Gastroesophageal sphincter (tissue), 4 donors: ENCODE measurements around the gene EGFR. TPM values are rescaled to one million over a fixed set of nuclear protein-coding genes. Genes with fewer than 3 reads are reported as not detected.

ENCODE experiments used
- ATAC-seq: fragments of 150-250 bp; one replicate; pipeline ENCODE4 v1.9.1; 2016; ENCODE audit warnings: mild to moderate bottlenecking, moderate library complexity
- H3K27ac ChIP-seq, 4 donors: fragments of 200-600 bp; sonication (generic) in 3 of 4; 1 replicate in 3 of 4; 2 replicates in 1 of 4; pipeline ENCODE4 v1.5.1; 2016 to 2019
- H3K27me3 ChIP-seq: fragments of 200-600 bp; sonication (generic); one replicate; pipeline ENCODE4 v1.5.1; 2019
- H3K36me3 ChIP-seq, 2 donors: fragments of 200-600 bp; sonication (generic); one replicate each; pipeline ENCODE4 v1.5.1; 2019; ENCODE audit warnings: control low read depth in 1 of 2
- H3K4me1 ChIP-seq, 3 donors: fragments of 200-600 bp; sonication (generic); 1 replicate in 2 of 3; 2 replicates in 1 of 3; pipeline ENCODE4 v1.5.1; 2016 to 2019; ENCODE audit warnings: control low read depth in 2 of 3
- H3K4me3 ChIP-seq, 2 donors: fragments of 200-600 bp; sonication (generic); one replicate each; pipeline ENCODE4 v1.5.1; 2019; ENCODE audit warnings: mild to moderate bottlenecking in 1 of 2, moderate library complexity in 1 of 2
- H3K9me3 ChIP-seq, 3 donors: fragments of 200-600 bp; sonication (generic); one replicate each; pipeline ENCODE4 v1.5.1; 2017 to 2019; ENCODE audit warnings: control low read depth in 2 of 3
- EP300 ChIP-seq: sonication (generic); formaldehyde crosslinking; IDR thresholded peaks from one replicate; pipeline ENCODE4 v1.6.1; 2017; ENCODE audit warnings: antibody characterized with exemption, mild to moderate bottlenecking
- POLR2A ChIP-seq, 2 donors: fragments of 450-650 bp; IDR thresholded peaks; one replicate each; pipeline ENCODE4 v1.6.1; 2017; ENCODE audit warnings: antibody characterized with exemption in 2 of 2, mild to moderate bottlenecking in 2 of 2, moderate library complexity in 1 of 2
- POLR2AphosphoS5 ChIP-seq: sonication (generic); formaldehyde crosslinking; IDR thresholded peaks from one replicate; pipeline ENCODE4 v1.6.1; 2017; ENCODE audit warnings: antibody characterized with exemption
- WGBS, 2 donors: methylation state at CpG; one replicate each; pipeline ENCODE4 v1.1.5; 2018; ENCODE audit warnings: low coverage in 1 of 2; 5-methylcytosine and 5-hydroxymethylcytosine counted together
- total RNA-seq, 4 donors: library from RNA; depleted of rRNA; stranded (reverse); fragments of >200 nt; gene quantifications; one replicate each; pipeline ENCODE4 v1.1.0, GENCODE V29; 2016
- TF ChIP-seq, protein P1 (sequence below), 4 experiments: fragments of 200-600 bp in 2 of 4; fragments of 450-650 bp in 2 of 4; sonication (generic) in 1 of 4; IDR thresholded peaks; one replicate each; pipeline ENCODE4 v1.5.1; 2017 to 2019; ENCODE audit warnings: antibody characterized with exemption in 4 of 4, mild to moderate bottlenecking in 2 of 4, moderate library complexity in 2 of 4

EGFR gene
- total RNA-seq, 4 donors from 2014 or later: 85.7 to 126 (median 111) TPM

DNA sequence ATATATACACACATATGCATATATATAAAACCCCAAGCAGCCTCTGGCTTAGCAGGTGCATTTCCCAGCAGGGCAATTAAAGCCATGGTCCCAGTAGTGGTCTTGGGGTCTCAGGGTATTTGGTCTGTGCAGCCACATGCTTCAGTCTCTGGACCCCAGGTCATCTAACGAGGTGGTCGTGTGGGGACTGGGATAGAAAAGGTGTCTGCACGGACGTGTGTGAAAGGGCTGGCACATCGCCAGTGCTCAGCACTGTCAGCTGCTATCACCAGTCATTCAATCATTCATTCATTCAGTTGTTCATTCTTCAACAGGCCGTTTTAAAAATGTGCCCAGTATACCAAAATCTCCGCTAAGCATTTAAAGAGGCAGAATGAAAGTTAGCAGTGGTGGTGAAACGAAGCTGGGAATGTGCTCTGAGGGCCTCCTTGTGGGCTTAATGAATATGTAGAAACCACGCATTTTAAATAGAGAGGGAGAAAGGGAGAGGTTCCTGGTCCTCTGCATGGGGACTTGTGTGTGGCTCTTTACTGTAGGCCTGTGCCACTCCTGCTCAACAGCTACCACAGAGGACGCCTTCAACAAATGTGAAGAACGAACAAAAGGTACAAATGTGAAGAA, 170.4 kb downstream of the EGFR start:
- Histone ChIP-seq H3K4me1 (peaks cover 3 to 75% (median 11%) of the 10 kb centered on the region in 3 donors), H3K27ac (peak overlapping the region in 3 of 4 donors; percentile 43 to 70 (median 62)), H3K4me3 (no peak overlapping the region), H3K36me3 (peaks cover 0 to 47% of the 10 kb centered on the region in 2 donors), H3K27me3 (no peaks in the 10 kb centered on the region), H3K9me3 (no peaks in the 10 kb centered on the region)
- 60 to 63% methylated on average over 5 to 11 of the region's 11 CpGs for WGBS, 2 donors
- TF ChIP-seq, protein P1, sequence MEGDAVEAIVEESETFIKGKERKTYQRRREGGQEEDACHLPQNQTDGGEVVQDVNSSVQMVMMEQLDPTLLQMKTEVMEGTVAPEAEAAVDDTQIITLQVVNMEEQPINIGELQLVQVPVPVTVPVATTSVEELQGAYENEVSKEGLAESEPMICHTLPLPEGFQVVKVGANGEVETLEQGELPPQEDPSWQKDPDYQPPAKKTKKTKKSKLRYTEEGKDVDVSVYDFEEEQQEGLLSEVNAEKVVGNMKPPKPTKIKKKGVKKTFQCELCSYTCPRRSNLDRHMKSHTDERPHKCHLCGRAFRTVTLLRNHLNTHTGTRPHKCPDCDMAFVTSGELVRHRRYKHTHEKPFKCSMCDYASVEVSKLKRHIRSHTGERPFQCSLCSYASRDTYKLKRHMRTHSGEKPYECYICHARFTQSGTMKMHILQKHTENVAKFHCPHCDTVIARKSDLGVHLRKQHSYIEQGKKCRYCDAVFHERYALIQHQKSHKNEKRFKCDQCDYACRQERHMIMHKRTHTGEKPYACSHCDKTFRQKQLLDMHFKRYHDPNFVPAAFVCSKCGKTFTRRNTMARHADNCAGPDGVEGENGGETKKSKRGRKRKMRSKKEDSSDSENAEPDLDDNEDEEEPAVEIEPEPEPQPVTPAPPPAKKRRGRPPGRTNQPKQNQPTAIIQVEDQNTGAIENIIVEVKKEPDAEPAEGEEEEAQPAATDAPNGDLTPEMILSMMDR (IDR thresholded peaks at IDR 0.05): peak in 1 of 4 experiments; percentile 17
- no peak for TF ChIP-seq POLR2A (IDR thresholded peaks at IDR 0.05)
- ATAC-seq: no peak

DNA sequence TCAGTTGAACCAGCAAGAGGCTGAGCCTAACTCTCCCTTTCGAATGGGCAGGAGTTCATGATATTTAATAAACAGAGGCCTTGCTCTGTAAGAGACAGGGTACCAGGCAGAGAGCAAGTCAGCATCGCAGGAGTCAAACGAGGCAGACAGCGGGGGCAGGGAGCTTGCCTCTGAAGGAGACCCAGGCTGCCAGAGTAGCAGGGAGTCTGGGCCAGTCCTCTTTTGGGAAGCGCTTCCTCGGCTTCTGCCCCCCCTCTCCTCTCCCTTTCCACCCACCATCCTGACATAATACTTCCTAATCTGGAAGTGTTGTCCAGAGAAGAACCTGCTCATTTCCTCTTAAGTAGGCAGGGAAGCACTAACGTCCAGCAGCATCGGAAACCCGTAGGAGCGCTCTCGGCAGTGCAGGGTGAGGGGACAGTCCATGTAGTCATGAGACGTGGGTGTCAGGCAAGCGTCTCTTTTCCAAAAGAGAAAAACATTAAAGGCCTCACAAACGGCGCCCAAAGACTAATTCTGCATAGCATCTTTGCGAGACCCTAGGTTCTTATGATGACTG, 171.1 kb downstream of the EGFR start:
- TF ChIP-seq POLR2A (IDR thresholded peaks at IDR 0.05): no peak
- peak; percentile 35 for TF ChIP-seq POLR2AphosphoS5
- Histone ChIP-seq H3K4me3 (no peak overlapping the region), H3K9me3 (no peaks in the 10 kb centered on the region), H3K36me3 (peaks cover 0 to 51% of the 10 kb centered on the region in 2 donors), H3K4me1 (peaks cover 3 to 75% (median 11%) of the 10 kb centered on the region in 3 donors), H3K27ac (peak overlapping the region in 3 of 4 donors; percentile 43 to 70 (median 62)), H3K27me3 (no peaks in the 10 kb centered on the region)
- WGBS, 2 donors: 63 to 74% methylated on average over 4 to 13 of the region's 16 CpGs
- ATAC-seq: no peak

DNA sequence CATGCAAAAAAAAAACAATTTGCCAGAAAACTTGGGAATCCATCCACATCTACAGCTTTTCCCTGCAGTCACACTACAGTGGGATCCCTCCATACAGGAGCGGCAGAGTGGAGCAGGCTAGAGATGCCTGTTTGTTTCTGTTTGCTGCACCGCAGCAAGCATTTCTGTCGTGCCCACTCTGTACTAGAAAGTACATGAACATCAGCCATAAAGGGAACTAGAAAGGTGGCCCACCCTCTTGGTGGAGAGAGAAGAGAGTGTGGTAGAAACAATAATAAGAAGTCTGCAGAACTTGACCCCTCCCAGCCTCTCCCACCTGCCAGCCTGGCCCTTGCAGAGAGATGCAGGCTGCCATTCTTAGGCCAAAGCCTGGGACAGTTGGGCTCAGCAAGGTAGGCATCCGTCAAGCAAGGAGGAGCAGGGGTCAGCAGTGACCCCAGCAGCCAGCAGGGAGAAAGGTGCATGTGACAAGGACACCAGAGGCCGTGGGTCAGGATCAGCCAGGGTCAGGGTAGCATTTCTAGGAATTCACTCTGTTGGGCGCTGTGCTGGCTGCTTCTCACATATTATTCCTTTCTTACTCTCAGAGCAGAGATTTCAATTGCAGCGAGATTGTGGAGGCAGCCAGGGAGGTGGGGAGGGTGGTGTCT, 171.8 kb downstream of the EGFR start:
- Histone ChIP-seq H3K27ac (peak overlapping the region in 2 of 4 donors; percentile 62 to 70), H3K9me3 (no peaks in the 10 kb centered on the region), H3K36me3 (peaks cover 0 to 47% of the 10 kb centered on the region in 2 donors), H3K4me3 (no peak overlapping the region), H3K4me1 (peaks cover 3 to 75% (median 11%) of the 10 kb centered on the region in 3 donors), H3K27me3 (no peaks in the 10 kb centered on the region)
- TF ChIP-seq EP300 (no peak), POLR2AphosphoS5 (no peak), POLR2A (IDR thresholded peaks at IDR 0.05) (no peak)
- TF ChIP-seq, protein P1 (IDR thresholded peaks at IDR 0.05): no peak
- ATAC-seq: no peak
- 95 to 100% methylated on average over 4 to 6 of the region's 7 CpGs for WGBS, 2 donors

DNA sequence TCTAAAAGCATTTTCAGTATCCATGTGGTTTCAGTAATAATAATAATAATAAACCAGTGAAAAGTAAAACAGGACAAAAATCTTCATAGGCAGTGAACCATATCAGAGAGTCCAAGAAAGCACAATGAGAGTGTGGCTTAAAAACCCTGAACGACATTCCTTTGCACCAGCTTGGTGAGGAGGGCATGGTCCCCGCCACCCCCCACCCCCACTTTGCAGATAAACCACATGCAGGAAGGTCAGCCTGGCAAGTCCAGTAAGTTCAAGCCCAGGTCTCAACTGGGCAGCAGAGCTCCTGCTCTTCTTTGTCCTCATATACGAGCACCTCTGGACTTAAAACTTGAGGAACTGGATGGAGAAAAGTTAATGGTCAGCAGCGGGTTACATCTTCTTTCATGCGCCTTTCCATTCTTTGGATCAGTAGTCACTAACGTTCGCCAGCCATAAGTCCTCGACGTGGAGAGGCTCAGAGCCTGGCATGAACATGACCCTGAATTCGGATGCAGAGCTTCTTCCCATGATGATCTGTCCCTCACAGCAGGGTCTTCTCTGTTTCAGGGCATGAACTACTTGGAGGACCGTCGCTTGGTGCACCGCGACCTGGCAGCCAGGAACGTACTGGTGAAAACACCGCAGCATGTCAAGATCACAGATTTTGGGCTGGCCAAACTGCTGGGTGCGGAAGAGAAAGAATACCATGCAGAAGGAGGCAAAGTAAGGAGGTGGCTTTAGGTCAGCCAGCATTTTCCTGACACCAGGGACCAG, 172.5 kb downstream of the EGFR start:
- Histone ChIP-seq H3K27me3 (no peaks in the 10 kb centered on the region), H3K27ac (peak overlapping the region in 3 of 4 donors; percentile 55 to 70 (median 62)), H3K36me3 (peaks cover 0 to 39% of the 10 kb centered on the region in 2 donors), H3K4me1 (peaks cover 3 to 72% (median 11%) of the 10 kb centered on the region in 3 donors), H3K9me3 (no peaks in the 10 kb centered on the region), H3K4me3 (no peak overlapping the region)
- ATAC-seq: no peak
- TF ChIP-seq POLR2A (IDR thresholded peaks at IDR 0.05) (no peak), EP300 (no peak)
- WGBS, 2 donors: 83 to 100% methylated on average over 4 to 8 of the region's 17 CpGs

DNA sequence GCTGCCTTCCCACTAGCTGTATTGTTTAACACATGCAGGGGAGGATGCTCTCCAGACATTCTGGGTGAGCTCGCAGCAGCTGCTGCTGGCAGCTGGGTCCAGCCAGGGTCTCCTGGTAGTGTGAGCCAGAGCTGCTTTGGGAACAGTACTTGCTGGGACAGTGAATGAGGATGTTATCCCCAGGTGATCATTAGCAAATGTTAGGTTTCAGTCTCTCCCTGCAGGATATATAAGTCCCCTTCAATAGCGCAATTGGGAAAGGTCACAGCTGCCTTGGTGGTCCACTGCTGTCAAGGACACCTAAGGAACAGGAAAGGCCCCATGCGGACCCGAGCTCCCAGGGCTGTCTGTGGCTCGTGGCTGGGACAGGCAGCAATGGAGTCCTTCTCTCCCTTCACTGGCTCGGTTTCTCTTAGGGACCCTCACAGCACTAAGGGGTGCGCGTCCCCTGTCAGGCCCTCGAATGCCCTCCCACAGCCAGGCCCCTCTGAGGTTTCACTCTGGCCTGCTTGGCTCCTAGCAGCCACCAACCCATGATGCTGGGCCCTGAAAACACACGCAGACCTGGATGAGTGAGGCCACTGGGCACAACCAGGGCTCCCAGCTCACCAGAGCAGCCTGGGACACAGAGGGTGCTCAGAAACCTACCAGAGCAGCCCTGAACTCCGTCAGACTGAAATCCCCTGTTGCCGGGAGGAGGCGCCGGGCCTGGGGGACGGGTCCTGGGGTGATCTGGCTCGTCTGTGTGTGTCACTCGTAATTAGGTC, 173.3 kb downstream of the EGFR start:
- TF ChIP-seq, protein P1 (IDR thresholded peaks at IDR 0.05): no peak
- no peak for TF ChIP-seq POLR2A (IDR thresholded peaks at IDR 0.05)
- no peak for TF ChIP-seq POLR2AphosphoS5
- TF ChIP-seq EP300: no peak
- Histone ChIP-seq H3K36me3 (peaks cover 0 to 32% of the 10 kb centered on the region in 2 donors), H3K4me3 (no peak overlapping the region), H3K27ac (peak overlapping the region in 3 of 4 donors; percentile 55 to 70 (median 61)), H3K9me3 (no peaks in the 10 kb centered on the region), H3K27me3 (no peaks in the 10 kb centered on the region), H3K4me1 (peaks cover 3 to 65% (median 11%) of the 10 kb centered on the region in 3 donors)
- ATAC-seq: peak; percentile 28
- 58% methylated on average over 2 of the region's 17 CpGs; no CpG with 5 or more reads in 1 of the 2 donors for WGBS, 2 donors
